AG09319 (cell line): ENCODE measurements around the gene FBLN7.

ENCODE experiments used
- DNase-seq: peaks from one replicate; pipeline ENCODE4 v3.0.0-alpha.2; 2010; ENCODE audit warnings: low read depth; ENCODE audit errors: extremely low read depth
- TF ChIP-seq, protein P1 (sequence below): IDR thresholded peaks from 2 replicates; pipeline ENCODE4 v1.5.1; 2011; ENCODE audit warnings: low read depth, mild to moderate bottlenecking, inconsistent platforms, low read length, moderate library complexity

Gene FBLN7, protein sequence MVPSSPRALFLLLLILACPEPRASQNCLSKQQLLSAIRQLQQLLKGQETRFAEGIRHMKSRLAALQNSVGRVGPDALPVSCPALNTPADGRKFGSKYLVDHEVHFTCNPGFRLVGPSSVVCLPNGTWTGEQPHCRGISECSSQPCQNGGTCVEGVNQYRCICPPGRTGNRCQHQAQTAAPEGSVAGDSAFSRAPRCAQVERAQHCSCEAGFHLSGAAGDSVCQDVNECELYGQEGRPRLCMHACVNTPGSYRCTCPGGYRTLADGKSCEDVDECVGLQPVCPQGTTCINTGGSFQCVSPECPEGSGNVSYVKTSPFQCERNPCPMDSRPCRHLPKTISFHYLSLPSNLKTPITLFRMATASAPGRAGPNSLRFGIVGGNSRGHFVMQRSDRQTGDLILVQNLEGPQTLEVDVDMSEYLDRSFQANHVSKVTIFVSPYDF

DNA sequence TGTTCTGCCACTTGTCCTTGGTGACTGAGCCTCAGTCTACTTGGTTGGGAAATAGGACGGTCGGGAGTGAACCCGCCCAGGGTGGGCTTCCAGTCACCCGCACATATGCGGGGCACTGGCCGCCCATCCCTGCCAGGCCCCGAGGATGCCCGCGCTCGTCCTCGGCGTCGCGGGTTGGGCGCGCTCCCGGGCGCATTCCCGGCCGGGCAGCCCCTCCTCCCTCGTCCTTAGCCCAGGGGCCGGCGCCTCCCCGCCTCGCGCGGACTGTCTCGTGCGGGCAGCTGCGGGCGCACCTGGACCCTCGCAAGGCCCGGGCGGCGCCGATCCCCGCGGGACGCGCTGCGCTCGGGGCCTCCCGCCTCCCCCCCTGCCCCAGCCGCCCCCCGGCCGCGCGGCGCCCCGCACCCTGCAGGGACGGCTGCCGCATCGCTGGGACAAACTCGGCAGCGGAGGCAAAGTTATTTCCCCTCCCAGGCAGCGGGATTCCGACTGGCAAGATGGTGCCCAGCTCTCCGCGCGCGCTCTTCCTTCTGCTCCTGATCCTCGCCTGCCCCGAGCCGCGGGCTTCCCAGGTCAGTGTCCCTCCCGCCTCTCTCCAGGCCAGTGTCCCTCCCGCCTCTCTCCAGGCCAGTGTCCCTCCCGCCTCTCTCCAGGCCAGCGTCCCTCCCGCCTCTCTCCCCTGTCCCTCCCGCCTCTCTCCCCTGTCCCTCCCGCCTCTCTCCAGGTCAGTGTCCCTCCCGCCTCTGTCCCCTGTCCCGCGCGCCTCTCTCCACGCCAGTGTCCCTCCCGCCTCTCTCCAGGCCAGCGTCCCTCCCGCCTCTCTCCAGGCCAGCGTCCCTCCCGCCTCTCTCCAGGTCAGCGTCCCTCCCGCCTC is at the start of gene FBLN7:
Gene FBLN7, plus strand, starts transcription at position 227 of the 874 bp plus-strand sequence. Its CDS starts 271 bp downstream, at position 498.
- no peak for DNase-seq
- TF ChIP-seq, protein P1, sequence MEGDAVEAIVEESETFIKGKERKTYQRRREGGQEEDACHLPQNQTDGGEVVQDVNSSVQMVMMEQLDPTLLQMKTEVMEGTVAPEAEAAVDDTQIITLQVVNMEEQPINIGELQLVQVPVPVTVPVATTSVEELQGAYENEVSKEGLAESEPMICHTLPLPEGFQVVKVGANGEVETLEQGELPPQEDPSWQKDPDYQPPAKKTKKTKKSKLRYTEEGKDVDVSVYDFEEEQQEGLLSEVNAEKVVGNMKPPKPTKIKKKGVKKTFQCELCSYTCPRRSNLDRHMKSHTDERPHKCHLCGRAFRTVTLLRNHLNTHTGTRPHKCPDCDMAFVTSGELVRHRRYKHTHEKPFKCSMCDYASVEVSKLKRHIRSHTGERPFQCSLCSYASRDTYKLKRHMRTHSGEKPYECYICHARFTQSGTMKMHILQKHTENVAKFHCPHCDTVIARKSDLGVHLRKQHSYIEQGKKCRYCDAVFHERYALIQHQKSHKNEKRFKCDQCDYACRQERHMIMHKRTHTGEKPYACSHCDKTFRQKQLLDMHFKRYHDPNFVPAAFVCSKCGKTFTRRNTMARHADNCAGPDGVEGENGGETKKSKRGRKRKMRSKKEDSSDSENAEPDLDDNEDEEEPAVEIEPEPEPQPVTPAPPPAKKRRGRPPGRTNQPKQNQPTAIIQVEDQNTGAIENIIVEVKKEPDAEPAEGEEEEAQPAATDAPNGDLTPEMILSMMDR, result no peak

DNA sequence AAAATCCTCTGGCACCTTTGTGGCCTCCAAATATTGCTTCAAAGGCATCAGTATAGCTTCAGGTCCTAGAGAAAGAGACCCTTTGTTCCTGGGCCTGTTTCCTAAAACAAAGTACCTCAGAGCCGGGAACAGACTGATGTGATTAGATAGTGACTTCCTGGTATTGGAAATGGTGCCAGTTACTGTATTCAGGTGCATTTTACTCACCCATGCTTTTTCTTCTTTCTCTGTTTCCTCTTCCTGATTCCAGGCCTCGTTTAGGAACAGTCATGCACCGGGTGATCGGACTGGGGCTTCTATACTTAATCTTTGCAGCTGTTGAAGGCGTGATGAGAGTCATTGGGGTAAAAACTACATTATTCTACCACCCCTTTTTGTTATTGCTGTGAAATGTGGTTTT is 48.8 kb upstream of the FBLN7 start:
- TF ChIP-seq, protein P1, result no peak
- DNase-seq, result no peak

DNA sequence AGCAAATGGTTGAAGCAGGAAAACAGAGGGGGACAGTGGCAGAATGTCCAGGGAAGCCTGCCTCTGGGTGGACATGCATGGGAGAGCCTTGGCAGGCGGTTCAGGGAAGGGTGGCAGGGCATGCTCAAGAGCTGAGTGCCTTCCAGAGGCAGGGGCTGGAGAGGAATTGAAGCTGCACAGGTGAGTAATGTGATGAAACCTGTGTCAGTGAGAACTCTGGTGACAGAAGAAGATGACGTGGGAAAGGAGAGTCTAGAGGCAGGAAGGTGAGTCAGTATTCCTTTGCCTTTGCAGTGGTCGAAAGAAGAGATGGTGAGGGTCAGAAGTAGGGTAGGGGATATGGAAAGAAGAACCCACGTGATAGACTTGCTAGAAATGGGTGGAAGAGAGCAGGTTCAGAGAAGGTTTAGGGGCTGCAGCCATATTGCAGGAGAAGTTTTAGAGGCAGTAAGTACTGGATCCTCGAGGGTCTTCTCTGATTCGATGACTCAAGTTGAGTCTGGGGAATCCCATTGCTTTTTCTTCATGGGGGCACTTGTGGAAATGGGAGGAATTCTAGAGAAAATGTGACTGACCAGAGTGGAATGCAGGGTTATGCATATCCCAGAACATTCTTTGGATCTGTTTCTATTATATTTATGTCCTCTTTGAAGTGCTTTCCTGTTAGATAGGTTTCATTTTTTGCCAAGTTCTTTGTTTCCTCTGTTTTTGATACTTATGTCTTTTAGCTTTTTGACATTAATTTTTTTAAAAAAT is 45.7 kb upstream of the FBLN7 start:
- DNase-seq, result no peak

DNA sequence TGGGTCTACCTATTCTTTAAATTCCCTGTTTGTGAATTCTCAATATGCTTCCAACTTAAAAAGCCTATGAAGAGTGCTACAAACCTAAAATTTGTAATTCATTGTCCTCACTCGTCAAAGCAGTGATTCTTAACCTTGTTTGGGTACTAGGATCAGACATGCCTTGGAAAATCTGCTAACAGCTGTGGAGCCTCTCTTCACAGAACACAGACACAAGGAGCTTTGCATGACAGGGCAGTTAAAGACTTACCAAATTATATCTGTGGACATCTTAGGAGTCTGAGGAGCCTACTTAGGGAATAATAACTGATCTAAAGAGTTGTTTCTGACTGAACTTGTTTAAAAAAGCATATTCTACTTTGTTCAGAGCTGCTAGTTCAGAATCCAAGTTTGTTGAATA is 45.0 kb upstream of the FBLN7 start:
- no peak for DNase-seq
- TF ChIP-seq, protein P1, result no peak

More for the DNA sequence above, 45.7 kb upstream of the FBLN7 start:
- TF ChIP-seq, protein P1, result no peak

DNA sequence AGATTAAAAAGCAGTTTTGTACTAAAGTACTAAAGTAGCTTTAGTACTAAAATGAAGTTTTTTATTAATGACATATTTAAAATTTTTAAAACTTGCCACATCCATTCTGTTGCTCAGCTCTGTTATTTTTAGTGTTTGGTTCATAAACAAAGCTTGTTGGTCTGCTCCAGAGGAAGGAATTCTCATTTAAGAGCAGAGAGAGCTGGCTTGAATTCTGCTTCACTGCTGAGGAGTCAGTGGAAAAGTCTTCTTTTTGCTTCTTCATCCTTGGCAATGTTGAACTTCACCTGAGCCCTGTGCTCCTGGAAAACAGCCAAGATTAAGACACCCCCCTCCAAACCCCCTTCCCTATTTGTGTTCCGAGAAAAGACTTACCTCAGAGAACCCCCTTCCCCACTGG is 42.5 kb upstream of the FBLN7 start:
- TF ChIP-seq, protein P1, result no peak

DNA sequence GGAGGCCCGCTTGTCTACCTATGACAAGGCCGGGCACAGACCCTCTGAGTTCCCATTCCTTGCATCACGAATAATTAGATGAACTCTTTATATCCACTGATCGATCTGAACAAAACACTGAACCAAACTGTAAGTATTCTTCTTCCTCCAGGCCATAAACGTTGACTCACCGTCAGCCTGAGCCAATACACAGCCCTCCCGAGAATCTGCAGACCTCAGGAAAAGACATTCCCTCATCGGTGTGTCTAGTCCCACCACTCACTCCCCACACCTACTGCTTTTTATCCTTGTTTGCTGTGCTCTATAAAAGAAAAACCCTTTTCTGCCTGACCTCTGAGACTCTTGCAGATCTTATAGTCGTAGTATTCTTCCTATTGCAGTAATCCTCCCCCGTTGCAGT is 42.1 kb upstream of the FBLN7 start:
- TF ChIP-seq, protein P1, result no peak

More for the DNA sequence above, 42.5 kb upstream of the FBLN7 start:
- no peak for DNase-seq

More for the DNA sequence above, 42.1 kb upstream of the FBLN7 start:
- no peak for DNase-seq
